ENCODE data around the gene APOA5.

Gene APOA5

DNA sequence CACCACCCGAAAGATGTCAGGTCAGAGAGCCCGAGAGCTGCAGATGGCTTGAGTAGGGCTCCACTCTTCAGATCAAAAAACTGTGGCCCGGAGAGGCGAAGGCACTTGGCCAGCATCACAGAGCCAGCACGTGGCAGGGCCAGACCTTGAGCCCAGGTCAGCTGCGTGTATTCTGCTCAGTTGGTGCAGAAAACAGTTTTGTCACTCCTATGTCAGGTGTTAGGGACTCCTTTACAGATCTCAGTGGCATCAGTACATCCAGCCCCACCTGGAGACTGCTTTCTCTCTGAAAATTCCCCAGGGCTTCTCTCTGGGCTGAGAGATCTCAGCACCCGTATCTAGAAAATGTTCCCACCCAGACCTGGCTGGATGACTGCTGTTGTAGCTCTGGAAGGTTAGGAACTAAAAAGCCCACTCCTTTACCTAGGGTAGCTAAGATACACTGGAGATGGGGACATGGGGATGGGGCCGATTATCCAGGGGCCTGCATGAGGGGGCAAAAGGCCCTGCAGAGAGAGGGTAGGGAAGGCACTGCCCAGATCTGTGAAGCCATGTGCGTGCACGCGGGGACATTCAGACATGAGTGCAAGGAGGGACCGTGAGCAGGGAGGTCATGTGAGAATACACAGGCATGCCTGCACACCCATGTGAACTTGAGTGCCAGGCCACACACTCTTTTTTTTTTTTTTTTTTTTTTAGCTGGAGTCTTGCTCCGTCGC is 42.3 kb upstream of the APOA5 start:
- H3K27me3 ChIP-seq (ENCODE audit: low read depth, low read length): no peaks in the 10 kb centered on the region
- no peak overlapping the region for H3K27ac ChIP-seq (ENCODE audit: low read length)
- H3K36me3 ChIP-seq (ENCODE audit: control insufficient read depth in 1 of 2, insufficient read depth in 2 of 2, low read length in 2 of 2): no peaks in the 10 kb centered on the region
- no peaks in the 10 kb centered on the region for H3K9me3 ChIP-seq (ENCODE audit: control insufficient read depth in 1 of 2, low read length in 2 of 2)
- peaks cover 0 to 21% of the 10 kb centered on the region in 2 donors for H3K4me1 ChIP-seq (ENCODE audit: control insufficient read depth in 1 of 2, insufficient read depth in 2 of 2, low read length in 2 of 2)
- no peak overlapping the region for H3K4me3 ChIP-seq (ENCODE audit: low read depth in 1 of 2, low read length in 2 of 2)

DNA sequence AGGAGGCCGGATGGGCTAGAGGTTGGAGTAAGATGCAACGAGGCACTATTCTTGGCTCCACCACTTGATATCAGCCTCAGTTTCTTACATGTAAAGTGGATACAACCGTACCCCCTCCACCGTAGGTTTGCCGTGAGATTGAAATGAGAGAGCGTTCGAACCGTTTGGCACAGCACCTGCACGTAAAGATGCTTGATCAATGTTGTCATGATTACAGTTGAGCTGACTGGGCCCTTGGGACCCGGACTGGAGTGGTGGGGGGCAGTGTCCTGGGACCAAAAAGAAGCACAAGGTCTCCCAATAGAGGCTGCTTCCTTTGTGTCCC is 41.8 kb upstream of the APOA5 start:
- Histone ChIP-seq H3K27ac (ENCODE audit: low read length) (no peak overlapping the region), H3K27me3 (ENCODE audit: low read depth, low read length) (no peaks in the 10 kb centered on the region), H3K36me3 (ENCODE audit: control insufficient read depth in 1 of 2, insufficient read depth in 2 of 2, low read length in 2 of 2) (no peaks in the 10 kb centered on the region), H3K4me3 (ENCODE audit: low read depth in 1 of 2, low read length in 2 of 2) (no peak overlapping the region), H3K4me1 (ENCODE audit: control insufficient read depth in 1 of 2, insufficient read depth in 2 of 2, low read length in 2 of 2) (peaks cover 0 to 21% of the 10 kb centered on the region in 2 donors), H3K9me3 (ENCODE audit: control insufficient read depth in 1 of 2, low read length in 2 of 2) (no peaks in the 10 kb centered on the region)

DNA sequence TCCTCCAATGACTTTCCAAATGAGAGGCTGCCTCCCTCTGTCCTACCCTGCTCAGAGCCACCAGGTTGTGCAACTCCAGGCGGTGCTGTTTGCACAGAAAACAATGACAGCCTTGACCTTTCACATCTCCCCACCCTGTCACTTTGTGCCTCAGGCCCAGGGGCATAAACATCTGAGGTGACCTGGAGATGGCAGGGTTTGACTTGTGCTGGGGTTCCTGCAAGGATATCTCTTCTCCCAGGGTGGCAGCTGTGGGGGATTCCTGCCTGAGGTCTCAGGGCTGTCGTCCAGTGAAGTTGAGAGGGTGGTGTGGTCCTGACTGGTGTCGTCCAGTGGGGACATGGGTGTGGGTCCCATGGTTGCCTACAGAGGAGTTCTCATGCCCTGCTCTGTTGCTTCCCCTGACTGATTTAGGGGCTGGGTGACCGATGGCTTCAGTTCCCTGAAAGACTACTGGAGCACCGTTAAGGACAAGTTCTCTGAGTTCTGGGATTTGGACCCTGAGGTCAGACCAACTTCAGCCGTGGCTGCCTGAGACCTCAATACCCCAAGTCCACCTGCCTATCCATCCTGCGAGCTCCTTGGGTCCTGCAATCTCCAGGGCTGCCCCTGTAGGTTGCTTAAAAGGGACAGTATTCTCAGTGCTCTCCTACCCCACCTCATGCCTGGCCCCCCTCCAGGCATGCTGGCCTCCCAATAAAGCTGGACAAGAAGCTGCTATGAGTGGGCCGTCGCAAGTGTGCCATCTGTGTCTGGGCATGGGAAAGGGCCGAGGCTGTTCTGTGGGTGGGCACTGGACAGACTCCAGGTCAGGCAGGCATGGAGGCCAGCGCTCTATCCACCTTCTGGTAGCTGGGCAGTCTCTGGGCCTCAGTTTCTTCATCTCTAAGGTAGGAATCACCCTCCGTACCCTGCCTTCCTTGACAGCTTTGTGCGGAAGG is 40.9 kb upstream of the APOA5 start:
- H3K36me3 ChIP-seq (ENCODE audit: control insufficient read depth in 1 of 2, insufficient read depth in 2 of 2, low read length in 2 of 2): no peaks in the 10 kb centered on the region
- H3K9me3 ChIP-seq (ENCODE audit: control insufficient read depth in 1 of 2, low read length in 2 of 2): no peaks in the 10 kb centered on the region
- H3K27ac ChIP-seq (ENCODE audit: low read length): no peak overlapping the region
- H3K4me3 ChIP-seq (ENCODE audit: low read depth in 1 of 2, low read length in 2 of 2): no peak overlapping the region
- H3K4me1 ChIP-seq (ENCODE audit: control insufficient read depth in 1 of 2, insufficient read depth in 2 of 2, low read length in 2 of 2): peaks cover 0 to 21% of the 10 kb centered on the region in 2 donors
- no peaks in the 10 kb centered on the region for H3K27me3 ChIP-seq (ENCODE audit: low read depth, low read length)

DNA sequence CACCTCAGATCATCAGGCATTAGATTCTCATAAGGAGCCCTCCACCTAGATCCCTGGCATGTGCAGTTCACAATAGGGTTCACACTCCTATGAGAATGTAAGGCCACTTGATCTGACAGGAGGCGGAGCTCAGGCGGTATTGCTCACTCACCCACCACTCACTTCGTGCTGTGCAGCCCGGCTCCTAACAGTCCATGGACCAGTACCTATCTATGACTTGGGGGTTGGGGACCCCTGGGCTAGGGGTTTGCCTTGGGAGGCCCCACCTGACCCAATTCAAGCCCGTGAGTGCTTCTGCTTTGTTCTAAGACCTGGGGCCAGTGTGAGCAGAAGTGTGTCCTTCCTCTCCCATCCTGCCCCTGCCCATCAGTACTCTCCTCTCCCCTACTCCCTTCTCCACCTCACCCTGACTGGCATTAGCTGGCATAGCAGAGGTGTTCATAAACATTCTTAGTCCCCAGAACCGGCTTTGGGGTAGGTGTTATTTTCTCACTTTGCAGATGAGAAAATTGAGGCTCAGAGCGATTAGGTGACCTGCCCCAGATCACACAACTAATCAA is 40.2 kb upstream of the APOA5 start:
- Histone ChIP-seq H3K9me3 (ENCODE audit: control insufficient read depth in 1 of 2, low read length in 2 of 2) (no peaks in the 10 kb centered on the region), H3K36me3 (ENCODE audit: control insufficient read depth in 1 of 2, insufficient read depth in 2 of 2, low read length in 2 of 2) (no peaks in the 10 kb centered on the region), H3K27me3 (ENCODE audit: low read depth, low read length) (no peaks in the 10 kb centered on the region), H3K4me1 (ENCODE audit: control insufficient read depth in 1 of 2, insufficient read depth in 2 of 2, low read length in 2 of 2) (peaks cover 0 to 21% of the 10 kb centered on the region in 2 donors), H3K4me3 (ENCODE audit: low read depth in 1 of 2, low read length in 2 of 2) (no peak overlapping the region), H3K27ac (ENCODE audit: low read length) (no peak overlapping the region)

DNA sequence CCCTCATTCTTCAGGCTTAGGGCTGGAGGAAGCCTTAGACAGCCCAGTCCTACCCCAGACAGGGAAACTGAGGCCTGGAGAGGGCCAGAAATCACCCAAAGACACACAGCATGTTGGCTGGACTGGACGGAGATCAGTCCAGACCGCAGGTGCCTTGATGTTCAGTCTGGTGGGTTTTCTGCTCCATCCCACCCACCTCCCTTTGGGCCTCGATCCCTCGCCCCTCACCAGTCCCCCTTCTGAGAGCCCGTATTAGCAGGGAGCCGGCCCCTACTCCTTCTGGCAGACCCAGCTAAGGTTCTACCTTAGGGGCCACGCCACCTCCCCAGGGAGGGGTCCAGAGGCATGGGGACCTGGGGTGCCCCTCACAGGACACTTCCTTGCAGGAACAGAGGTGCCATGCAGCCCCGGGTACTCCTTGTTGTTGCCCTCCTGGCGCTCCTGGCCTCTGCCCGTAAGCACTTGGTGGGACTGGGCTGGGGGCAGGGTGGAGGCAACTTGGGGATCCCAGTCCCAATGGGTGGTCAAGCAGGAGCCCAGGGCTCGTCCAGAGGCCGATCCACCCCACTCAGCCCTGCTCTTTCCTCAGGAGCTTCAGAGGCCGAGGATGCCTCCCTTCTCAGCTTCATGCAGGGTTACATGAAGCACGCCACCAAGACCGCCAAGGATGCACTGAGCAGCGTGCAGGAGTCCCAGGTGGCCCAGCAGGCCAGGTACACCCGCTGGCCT is 38.7 kb upstream of the APOA5 start:
- Histone ChIP-seq H3K4me3 (ENCODE audit: low read depth in 1 of 2, low read length in 2 of 2) (no peak overlapping the region), H3K27ac (ENCODE audit: low read length) (no peak overlapping the region), H3K36me3 (ENCODE audit: control insufficient read depth in 1 of 2, insufficient read depth in 2 of 2, low read length in 2 of 2) (no peaks in the 10 kb centered on the region), H3K4me1 (ENCODE audit: control insufficient read depth in 1 of 2, insufficient read depth in 2 of 2, low read length in 2 of 2) (peaks cover 0 to 7% of the 10 kb centered on the region in 2 donors), H3K9me3 (ENCODE audit: control insufficient read depth in 1 of 2, low read length in 2 of 2) (no peaks in the 10 kb centered on the region), H3K27me3 (ENCODE audit: low read depth, low read length) (no peaks in the 10 kb centered on the region)

DNA sequence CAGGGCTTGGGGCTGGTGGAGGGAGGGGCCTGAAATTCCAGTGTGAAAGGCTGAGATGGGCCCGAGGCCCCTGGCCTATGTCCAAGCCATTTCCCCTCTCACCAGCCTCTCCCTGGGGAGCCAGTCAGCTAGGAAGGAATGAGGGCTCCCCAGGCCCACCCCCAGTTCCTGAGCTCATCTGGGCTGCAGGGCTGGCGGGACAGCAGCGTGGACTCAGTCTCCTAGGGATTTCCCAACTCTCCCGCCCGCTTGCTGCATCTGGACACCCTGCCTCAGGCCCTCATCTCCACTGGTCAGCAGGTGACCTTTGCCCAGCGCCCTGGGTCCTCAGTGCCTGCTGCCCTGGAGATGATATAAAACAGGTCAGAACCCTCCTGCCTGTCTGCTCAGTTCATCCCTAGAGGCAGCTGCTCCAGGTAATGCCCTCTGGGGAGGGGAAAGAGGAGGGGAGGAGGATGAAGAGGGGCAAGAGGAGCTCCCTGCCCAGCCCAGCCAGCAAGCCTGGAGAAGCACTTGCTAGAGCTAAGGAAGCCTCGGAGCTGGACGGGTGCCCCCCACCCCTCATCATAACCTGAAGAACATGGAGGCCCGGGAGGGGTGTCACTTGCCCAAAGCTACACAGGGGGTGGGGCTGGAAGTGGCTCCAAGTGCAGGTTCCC is 38.0 kb upstream of the APOA5 start, which contains the start of gene APOC3:
Gene APOC3 (plus strand): TSS at position 383 of the 659 bp plus-strand sequence. CDS start 676 bp downstream, outside the sequence.
- H3K4me3 ChIP-seq (ENCODE audit: low read depth in 1 of 2, low read length in 2 of 2): no peak within 1 kb of the TSS

DNA sequence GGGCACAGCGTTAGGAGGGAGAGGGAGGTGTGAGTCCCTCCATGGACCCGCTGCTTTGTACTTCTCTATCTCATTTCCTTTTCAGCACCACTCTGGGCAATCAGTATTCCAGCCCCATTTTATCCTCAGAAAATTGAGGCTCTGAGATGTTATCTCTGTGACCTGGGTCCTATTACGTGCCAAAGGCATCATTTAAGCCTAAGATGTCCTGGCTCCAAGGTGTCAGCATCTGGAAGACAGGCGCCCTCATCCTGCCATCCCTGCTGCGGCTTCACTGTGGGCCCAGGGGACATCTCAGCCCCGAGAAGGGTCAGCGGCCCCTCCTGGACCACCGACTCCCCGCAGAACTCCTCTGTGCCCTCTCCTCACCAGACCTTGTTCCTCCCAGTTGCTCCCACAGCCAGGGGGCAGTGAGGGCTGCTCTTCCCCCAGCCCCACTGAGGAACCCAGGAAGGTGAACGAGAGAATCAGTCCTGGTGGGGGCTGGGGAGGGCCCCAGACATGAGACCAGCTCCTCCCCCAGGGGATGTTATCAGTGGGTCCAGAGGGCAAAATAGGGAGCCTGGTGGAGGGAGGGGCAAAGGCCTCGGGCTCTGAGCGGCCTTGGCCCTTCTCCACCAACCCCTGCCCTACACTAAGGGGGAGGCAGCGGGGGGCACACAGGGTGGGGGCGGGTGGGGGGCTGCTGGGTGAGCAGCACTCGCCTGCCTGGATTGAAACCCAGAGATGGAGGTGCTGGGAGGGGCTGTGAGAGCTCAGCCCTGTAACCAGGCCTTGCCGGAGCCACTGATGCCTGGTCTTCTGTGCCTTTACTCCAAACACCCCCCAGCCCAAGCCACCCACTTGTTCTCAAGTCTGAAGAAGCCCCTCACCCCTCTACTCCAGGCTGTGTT is 37.2 kb upstream of the APOA5 start:
- no peaks in the 10 kb centered on the region for H3K36me3 ChIP-seq (ENCODE audit: control insufficient read depth in 1 of 2, insufficient read depth in 2 of 2, low read length in 2 of 2)
- H3K27ac ChIP-seq (ENCODE audit: low read length): no peak overlapping the region
- H3K27me3 ChIP-seq (ENCODE audit: low read depth, low read length): no peaks in the 10 kb centered on the region
- H3K4me3 ChIP-seq (ENCODE audit: low read depth in 1 of 2, low read length in 2 of 2): no peak overlapping the region
- H3K9me3 ChIP-seq (ENCODE audit: control insufficient read depth in 1 of 2, low read length in 2 of 2): no peaks in the 10 kb centered on the region
- H3K4me1 ChIP-seq (ENCODE audit: control insufficient read depth in 1 of 2, insufficient read depth in 2 of 2, low read length in 2 of 2): no peaks in the 10 kb centered on the region

More for the DNA sequence above, 38.0 kb upstream of the APOA5 start, which contains the start of gene APOC3:
- peaks cover 0 to under 1% of the 10 kb centered on the region in 2 donors for H3K4me1 ChIP-seq (ENCODE audit: control insufficient read depth in 1 of 2, insufficient read depth in 2 of 2, low read length in 2 of 2)
- no peaks in the 10 kb centered on the region for H3K36me3 ChIP-seq (ENCODE audit: control insufficient read depth in 1 of 2, insufficient read depth in 2 of 2, low read length in 2 of 2)
- H3K27ac ChIP-seq (ENCODE audit: low read length): no peak within 1 kb of the TSS
- H3K27me3 ChIP-seq (ENCODE audit: low read depth, low read length): no peaks in the 10 kb centered on the region
- H3K9me3 ChIP-seq (ENCODE audit: control insufficient read depth in 1 of 2, low read length in 2 of 2): no peaks in the 10 kb centered on the region

DNA sequence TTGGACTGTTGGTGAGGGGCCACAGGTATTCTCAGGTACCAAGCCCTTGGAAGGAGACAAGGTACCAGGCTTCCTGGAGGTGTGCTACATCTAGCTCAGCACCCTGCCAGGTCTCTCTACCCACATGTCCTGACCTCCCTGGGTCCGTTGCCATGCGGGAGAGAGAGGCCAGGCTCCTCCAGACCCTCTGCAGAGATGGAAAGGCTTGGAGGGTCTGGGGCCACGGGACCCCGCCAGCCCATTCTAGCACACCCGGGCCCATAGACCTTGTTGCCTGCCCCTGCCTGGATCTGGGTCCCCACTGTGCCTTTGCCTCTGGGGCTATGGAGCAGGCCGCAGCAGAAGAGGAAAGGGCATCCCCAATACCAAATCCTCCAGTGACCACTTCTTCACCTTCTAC is 35.8 kb upstream of the APOA5 start:
- Histone ChIP-seq H3K36me3 (ENCODE audit: control insufficient read depth in 1 of 2, insufficient read depth in 2 of 2, low read length in 2 of 2) (no peaks in the 10 kb centered on the region), H3K9me3 (ENCODE audit: control insufficient read depth in 1 of 2, low read length in 2 of 2) (no peaks in the 10 kb centered on the region), H3K27ac (ENCODE audit: low read length) (no peak overlapping the region), H3K4me1 (ENCODE audit: control insufficient read depth in 1 of 2, insufficient read depth in 2 of 2, low read length in 2 of 2) (no peaks in the 10 kb centered on the region), H3K27me3 (ENCODE audit: low read depth, low read length) (no peaks in the 10 kb centered on the region), H3K4me3 (ENCODE audit: low read depth in 1 of 2, low read length in 2 of 2) (no peak overlapping the region)

DNA sequence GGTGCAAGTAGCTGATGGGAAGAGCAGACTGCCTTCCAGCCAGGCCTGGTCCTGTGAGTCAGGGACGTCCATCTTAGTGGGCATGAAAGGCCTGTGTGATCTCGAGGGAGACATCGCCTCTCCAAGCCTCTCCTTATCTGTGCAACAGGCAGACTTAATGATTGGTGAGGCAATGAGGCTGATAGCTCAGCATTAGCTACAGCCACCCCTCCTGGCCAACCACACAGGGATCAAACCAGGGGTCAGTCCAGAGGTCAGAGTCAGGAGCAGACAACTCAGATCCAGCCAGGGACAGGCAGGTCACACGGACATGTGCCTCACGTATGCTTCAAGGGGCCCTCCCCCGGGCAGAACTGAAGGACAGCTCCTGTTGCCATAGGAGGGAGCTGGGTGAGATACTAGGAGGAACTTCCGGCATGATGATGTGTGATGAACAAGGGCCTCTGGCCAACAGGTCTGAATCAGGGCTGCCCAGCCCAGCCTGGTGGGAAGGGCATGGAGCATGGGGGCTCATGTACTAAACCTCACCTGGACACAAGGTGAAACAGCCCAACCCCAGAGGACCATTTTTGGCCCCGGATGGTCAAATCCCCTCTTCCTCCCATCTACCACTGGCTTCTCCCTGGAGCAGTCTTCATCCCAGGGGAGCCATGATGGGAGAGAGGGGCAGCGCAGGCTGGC is 35.2 kb upstream of the APOA5 start:
- Histone ChIP-seq H3K36me3 (ENCODE audit: control insufficient read depth in 1 of 2, insufficient read depth in 2 of 2, low read length in 2 of 2) (no peaks in the 10 kb centered on the region), H3K4me1 (ENCODE audit: control insufficient read depth in 1 of 2, insufficient read depth in 2 of 2, low read length in 2 of 2) (no peaks in the 10 kb centered on the region), H3K27me3 (ENCODE audit: low read depth, low read length) (no peaks in the 10 kb centered on the region), H3K9me3 (ENCODE audit: control insufficient read depth in 1 of 2, low read length in 2 of 2) (no peaks in the 10 kb centered on the region), H3K27ac (ENCODE audit: low read length) (no peak overlapping the region), H3K4me3 (ENCODE audit: low read depth in 1 of 2, low read length in 2 of 2) (no peak overlapping the region)

Data from muscle layer of duodenum (tissue), 2 donors.